Uterus (tissue), 4 donors: ENCODE measurements around the gene MACO1. TPM values are rescaled to one million over a fixed set of nuclear protein-coding genes. Genes with fewer than 3 reads are reported as not detected.

Experiments
- DNase-seq, 2 donors: peaks; one replicate each; pipeline ENCODE4 v3.0.0-alpha.2; 2019 to 2020
- H3K27ac ChIP-seq, 2 donors: fragments of 200-600 bp; sonication (generic); 1 replicate in 1 of 2; 2 replicates in 1 of 2; pipeline ENCODE4 v1.5.1; 2016 to 2018
- H3K27me3 ChIP-seq, 2 donors: fragments of 200-600 bp; sonication (generic); one replicate each; pipeline ENCODE4 v1.5.1; 2018 to 2019; ENCODE audit warnings: control low read depth in 1 of 2
- H3K36me3 ChIP-seq, 2 donors: fragments of 200-600 bp; sonication (generic); one replicate each; pipeline ENCODE4 v1.5.1; 2019; ENCODE audit warnings: control low read depth in 1 of 2
- H3K4me1 ChIP-seq, 2 donors: fragments of 200-600 bp; sonication (generic); one replicate each; pipeline ENCODE4 v1.5.1; 2018 to 2019; ENCODE audit warnings: control low read depth in 1 of 2
- H3K4me3 ChIP-seq, 2 donors: fragments of 200-600 bp; sonication (generic); 1 replicate in 1 of 2; 2 replicates in 1 of 2; pipeline ENCODE4 v1.5.1; 2018 to 2019; ENCODE audit warnings: mild to moderate bottlenecking in 1 of 2
- H3K9me3 ChIP-seq, 2 donors: fragments of 200-600 bp; sonication (generic); one replicate each; pipeline ENCODE4 v1.5.1; 2019; ENCODE audit warnings: control low read depth in 1 of 2
- CTCF ChIP-seq, 4 experiments: fragments of 200-600 bp in 2 of 4; fragments of 450-650 bp in 2 of 4; sonication (generic) in 2 of 4; IDR thresholded peaks; one replicate each; pipeline ENCODE4 v1.5.1; 2016 to 2019; ENCODE audit warnings: antibody characterized with exemption in 4 of 4, mild to moderate bottlenecking in 2 of 4, moderate library complexity in 1 of 4
- POLR2A ChIP-seq, 2 donors: fragments of 450-650 bp; IDR thresholded peaks; one replicate each; pipeline ENCODE4 v1.6.1; 2016; ENCODE audit warnings: antibody characterized with exemption in 2 of 2, mild to moderate bottlenecking in 1 of 2, moderate library complexity in 1 of 2
- intact Hi-C: fragments of 100-400 bp; cut with DNase I; formaldehyde crosslinking; loops from one replicate; pipeline ENCODE4 v1.15.1; 2023; ENCODE audit warnings: low total_unique reads
- total RNA-seq, 4 donors: library from RNA; depleted of rRNA in 3 of 4; stranded (reverse); fragments of >200 nt in 3 of 4; gene quantifications; one replicate each; pipeline versions ENCODE4 v1.1.0 to v1.2.4, GENCODE V29; 2014 to 2023
- donor health status: DM: yes; HTN: yes; CAD: no.

Gene MACO1
- total RNA-seq, 4 donors from 2014 or later, result 15.4 to 26.8 (median 20.2) TPM

GRCh38 chr1:25526753-25527152 is 96.1 kb downstream of the MACO1 start:
- Histone ChIP-seq H3K36me3 (no peaks in the 10 kb centered on the region), H3K4me3 (no peak overlapping the region), H3K27me3 (no peaks in the 10 kb centered on the region), H3K9me3 (no peaks in the 10 kb centered on the region), H3K4me1 (no peaks in the 10 kb centered on the region), H3K27ac (no peak overlapping the region)
- TF ChIP-seq CTCF (IDR thresholded peaks at IDR 0.05), result no peak
- no peak for TF ChIP-seq POLR2A (IDR thresholded peaks at IDR 0.05)
- no peak for DNase-seq
- intact Hi-C loops, result no loop called here

- no peaks in the 10 kb centered on the region for H3K9me3 ChIP-seq
- H3K27ac ChIP-seq, result no peak overlapping the region
- DNase-seq, result no peak
- TF ChIP-seq POLR2A (IDR thresholded peaks at IDR 0.05), result no peak
- TF ChIP-seq CTCF (IDR thresholded peaks at IDR 0.05), result no peak
- H3K4me1 ChIP-seq, result no peaks in the 10 kb centered on the region
- H3K36me3 ChIP-seq, result no peaks in the 10 kb centered on the region
- no peaks in the 10 kb centered on the region for H3K27me3 ChIP-seq
- intact Hi-C loops, result no loop called here
- H3K4me3 ChIP-seq, result no peak overlapping the region
Observed at GRCh38 chr1:25527226-25527846, 96.6 kb downstream of the MACO1 start.

DNA sequence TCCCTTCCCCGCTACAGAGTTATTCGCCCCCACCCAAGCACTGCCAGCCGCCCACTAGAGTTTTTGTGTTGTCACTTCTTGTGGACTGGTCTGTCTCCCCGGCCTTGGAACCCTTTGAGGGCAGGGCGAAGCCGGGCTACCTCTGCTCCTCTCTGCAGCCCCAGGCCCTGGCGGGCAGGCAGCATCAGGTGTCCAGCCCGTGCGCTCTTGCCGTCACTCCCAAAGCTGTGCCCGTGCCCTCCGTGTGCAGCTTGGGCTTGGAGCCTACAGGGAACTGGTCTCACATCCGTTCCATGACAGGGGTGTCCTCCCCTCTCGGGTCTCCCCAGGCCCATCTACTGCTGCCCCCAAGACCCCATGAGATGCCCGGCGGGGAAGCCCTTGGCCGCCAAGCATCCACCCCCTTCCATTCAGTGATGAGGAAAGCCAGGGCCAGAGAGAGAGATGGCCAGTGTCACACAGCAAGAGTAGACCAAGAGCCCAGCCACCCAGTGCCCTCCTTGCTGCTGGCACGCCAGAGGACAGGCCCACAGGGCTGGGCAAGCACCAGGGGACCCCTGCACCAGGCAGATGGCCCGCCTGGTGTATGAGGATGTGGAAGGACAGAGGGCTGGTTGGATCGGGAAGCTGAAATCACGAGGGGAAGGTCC is 97.4 kb downstream of the MACO1 start:
- Histone ChIP-seq H3K27me3 (no peaks in the 10 kb centered on the region), H3K36me3 (no peaks in the 10 kb centered on the region), H3K4me3 (no peak overlapping the region), H3K27ac (no peak overlapping the region), H3K9me3 (no peaks in the 10 kb centered on the region), H3K4me1 (no peaks in the 10 kb centered on the region)
- TF ChIP-seq CTCF (IDR thresholded peaks at IDR 0.05) (no peak), POLR2A (IDR thresholded peaks at IDR 0.05) (no peak)
- intact Hi-C loops, result no loop called here
- DNase-seq, result no peak

DNA sequence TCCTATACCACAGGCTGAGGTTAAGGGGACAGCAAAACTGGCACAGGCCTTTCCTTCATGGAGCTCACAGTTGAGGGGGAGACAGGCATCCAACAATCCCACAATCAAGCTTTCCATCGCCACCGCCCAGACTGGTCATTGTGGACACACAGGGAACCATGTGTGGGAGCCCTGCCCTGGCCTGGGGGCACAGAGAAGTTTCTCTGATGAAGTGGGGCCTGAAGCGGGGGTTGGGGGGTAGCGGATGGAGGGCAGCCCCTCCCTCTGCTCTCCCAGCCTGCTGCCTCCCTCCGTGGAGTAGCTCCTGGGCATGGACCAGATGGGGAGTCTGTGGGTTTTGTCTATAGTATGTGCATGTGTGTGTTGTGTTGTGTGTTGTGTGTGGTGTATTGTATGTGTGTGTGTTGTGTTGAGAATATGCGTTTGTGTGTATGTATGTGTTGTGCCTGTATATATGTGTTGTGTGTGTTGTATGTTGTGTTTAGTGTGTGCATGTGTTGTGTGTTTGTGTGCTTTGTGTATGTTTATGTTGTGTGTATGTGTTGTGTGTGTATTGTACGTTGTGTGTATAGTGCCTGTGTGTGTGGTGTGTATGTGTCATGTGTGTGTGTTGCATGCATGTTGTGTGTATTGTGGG is 98.3 kb downstream of the MACO1 start:
- intact Hi-C loops, result no loop called here
- TF ChIP-seq CTCF (IDR thresholded peaks at IDR 0.05), result no peak
- no peak for TF ChIP-seq POLR2A (IDR thresholded peaks at IDR 0.05)
- DNase-seq, result no peak
- no peak overlapping the region for H3K27ac ChIP-seq
- H3K9me3 ChIP-seq, result no peaks in the 10 kb centered on the region
- no peaks in the 10 kb centered on the region for H3K36me3 ChIP-seq
- no peaks in the 10 kb centered on the region for H3K27me3 ChIP-seq
- no peaks in the 10 kb centered on the region for H3K4me1 ChIP-seq
- no peak overlapping the region for H3K4me3 ChIP-seq

DNA sequence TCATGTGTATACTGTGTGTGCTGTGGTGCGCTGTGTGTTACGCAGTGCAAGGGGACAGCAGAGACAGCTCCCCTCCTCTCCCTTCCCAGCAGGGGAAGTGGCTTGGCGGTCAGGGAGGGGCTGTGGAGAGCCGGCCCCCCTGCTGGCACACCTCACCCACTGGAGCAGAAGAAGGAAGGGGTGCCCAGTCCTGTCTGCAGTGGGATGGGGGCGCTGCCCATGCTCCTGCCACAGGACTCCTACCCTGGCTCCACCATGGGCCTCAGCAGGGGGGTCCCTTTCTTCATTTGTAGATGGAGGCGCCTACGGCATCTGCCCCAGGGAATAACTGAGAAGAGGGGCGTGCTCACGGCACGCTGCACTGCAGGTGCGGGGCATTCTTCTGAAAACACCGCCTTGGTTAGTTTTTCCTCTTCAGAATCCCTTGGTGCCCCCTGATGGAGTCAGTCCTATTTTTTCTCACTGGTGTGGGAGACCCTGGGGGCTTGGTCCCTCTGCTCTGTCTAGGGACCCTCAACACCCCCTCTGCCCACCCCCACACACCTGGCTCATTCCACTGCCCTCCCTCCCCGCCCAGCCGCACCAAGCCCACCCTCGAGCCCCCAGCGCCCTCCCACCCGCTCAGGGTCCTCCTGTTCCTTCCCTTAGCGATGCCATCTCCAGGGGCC is 99.0 kb downstream of the MACO1 start:
- H3K36me3 ChIP-seq, result no peaks in the 10 kb centered on the region
- intact Hi-C loops, result no loop called here
- no peaks in the 10 kb centered on the region for H3K4me1 ChIP-seq
- no peak overlapping the region for H3K27ac ChIP-seq
- TF ChIP-seq CTCF (IDR thresholded peaks at IDR 0.05) (no peak), POLR2A (IDR thresholded peaks at IDR 0.05) (no peak)
- H3K27me3 ChIP-seq, result no peaks in the 10 kb centered on the region
- DNase-seq, result no peak
- H3K9me3 ChIP-seq, result no peaks in the 10 kb centered on the region
- H3K4me3 ChIP-seq, result no peak overlapping the region
